ENCODE data around the gene AFF4.
"Not testable (repeated sequence)": the region's sequence is repeated elsewhere in the genome, so short reads cannot be mapped to it uniquely, and the experiment has no call there.

Gene AFF4

GRCh38 chr5:132856011-132856410, 107.4 kb downstream of the AFF4 start:
- DNase-seq (ENCODE audit: low read depth in 2 of 2) = no peak

- not testable (repeated sequence) for DNase-seq (ENCODE audit: low read depth in 2 of 2)
Measured at GRCh38 chr5:132854992-132855391, 108.4 kb downstream of the AFF4 start.

DNA sequence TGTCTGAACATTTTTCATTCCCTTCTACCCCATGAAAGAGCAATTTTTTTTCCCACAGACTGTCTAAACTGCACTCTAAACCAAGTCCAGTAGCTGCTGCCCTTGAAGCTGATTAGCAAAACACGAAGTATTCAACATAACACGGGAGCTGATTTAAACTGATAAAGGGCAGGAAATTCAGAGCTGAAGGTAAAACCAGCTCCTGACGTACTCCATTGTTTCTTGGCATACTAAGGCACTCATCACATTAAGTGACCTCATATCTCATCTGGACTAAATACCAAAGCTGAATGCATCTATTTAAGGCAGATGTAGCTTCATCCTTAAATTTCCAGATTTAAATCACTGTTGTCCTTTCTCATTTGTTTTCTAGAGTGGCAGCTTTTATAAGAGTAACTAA, 109.1 kb downstream of the AFF4 start:
- DNase-seq (ENCODE audit: low read depth in 2 of 2) = no peak

DNA sequence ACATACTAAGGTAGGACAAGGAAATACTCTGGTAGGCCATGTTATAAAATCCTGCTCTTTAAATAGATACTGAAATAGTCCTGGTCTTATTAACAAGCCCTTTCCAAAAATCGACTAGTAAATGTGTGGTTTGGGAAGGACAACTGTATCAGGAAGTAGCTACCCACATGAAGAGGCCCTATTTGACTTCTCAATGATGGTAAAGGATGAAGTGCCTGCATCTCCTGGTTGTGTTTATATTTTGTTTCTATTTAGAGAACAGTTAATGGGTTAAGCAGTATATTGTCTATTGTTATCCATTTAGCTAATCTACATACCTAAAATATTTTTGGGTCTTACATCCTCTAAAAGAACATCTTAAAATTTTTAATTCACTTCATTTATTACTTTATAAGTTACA, 109.6 kb downstream of the AFF4 start:
- DNase-seq (ENCODE audit: low read depth in 2 of 2) = no peak

DNA sequence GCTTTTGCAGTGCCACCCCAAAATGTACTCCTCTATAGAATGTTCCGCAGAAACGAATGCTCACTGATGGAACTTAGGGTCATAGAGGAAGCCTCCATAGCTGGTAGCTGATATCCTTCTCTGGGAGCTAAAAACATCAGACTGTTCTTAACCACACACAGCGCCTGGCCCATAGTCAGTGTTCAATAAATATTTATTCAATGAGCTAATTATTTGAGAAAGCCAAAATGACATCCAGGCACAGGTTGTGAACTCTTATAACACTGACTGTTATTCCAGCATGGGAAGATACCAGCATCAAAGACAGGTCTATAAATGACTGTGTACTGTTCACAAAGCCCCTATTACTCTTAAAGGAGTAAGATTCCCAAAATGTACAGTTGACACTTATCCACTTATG, 110.1 kb downstream of the AFF4 start:
- no peak for DNase-seq (ENCODE audit: low read depth in 2 of 2)

GRCh38 chr5:132850066-132850465, 113.4 kb downstream of the AFF4 start:
- DNase-seq (ENCODE audit: low read depth in 2 of 2) = no peak

- DNase-seq (ENCODE audit: low read depth in 2 of 2) = no peak
Measured at GRCh38 chr5:132849347-132849746, 114.1 kb downstream of the AFF4 start.

- DNase-seq (ENCODE audit: low read depth in 2 of 2) = no peak
Measured at GRCh38 chr5:132848270-132848669, 115.2 kb downstream of the AFF4 start.

- DNase-seq (ENCODE audit: low read depth in 2 of 2) = no peak
Measured at GRCh38 chr5:132841305-132841704, 122.1 kb downstream of the AFF4 start.

DNA sequence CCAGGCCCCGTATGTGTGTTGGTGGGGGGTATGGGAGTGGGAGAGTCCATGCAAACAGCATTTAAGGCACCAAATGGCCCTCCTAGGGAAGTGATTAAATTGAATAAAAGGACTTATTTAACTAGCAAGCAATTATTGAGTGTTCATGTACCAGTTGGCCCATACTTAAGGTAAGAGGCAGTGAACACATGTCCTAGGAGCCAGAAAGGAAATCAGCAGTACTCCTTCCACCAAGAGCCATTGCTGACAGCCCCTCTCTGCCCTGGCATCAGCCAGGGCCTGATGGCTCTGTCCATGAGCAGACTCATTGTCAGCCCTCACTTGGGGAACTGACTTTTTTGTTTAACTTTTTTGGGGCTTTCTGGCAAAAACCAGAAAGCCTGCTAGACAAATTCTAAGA, 122.5 kb downstream of the AFF4 start:
- DNase-seq (ENCODE audit: low read depth in 2 of 2) = no peak

DNA sequence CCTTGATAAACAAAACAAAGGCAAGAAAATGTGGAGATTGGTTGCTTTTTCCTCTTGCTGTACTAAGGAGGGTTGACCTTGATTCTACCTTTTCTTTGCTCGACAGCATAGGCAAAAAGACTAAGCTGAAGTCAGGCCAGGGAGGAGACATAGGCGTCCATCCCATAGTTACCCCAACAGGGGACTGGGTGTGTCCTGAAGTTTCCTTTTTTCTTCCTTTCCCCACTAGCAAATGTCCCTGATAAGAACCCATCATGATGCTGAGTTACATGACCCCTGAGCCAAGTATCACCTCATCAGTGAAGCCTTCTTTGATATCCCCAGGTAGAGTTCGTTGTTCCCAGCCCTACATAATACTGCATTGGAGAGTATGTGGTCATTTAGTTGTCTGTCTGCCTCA, 123.1 kb downstream of the AFF4 start:
- no peak for DNase-seq (ENCODE audit: low read depth in 2 of 2)

DNA sequence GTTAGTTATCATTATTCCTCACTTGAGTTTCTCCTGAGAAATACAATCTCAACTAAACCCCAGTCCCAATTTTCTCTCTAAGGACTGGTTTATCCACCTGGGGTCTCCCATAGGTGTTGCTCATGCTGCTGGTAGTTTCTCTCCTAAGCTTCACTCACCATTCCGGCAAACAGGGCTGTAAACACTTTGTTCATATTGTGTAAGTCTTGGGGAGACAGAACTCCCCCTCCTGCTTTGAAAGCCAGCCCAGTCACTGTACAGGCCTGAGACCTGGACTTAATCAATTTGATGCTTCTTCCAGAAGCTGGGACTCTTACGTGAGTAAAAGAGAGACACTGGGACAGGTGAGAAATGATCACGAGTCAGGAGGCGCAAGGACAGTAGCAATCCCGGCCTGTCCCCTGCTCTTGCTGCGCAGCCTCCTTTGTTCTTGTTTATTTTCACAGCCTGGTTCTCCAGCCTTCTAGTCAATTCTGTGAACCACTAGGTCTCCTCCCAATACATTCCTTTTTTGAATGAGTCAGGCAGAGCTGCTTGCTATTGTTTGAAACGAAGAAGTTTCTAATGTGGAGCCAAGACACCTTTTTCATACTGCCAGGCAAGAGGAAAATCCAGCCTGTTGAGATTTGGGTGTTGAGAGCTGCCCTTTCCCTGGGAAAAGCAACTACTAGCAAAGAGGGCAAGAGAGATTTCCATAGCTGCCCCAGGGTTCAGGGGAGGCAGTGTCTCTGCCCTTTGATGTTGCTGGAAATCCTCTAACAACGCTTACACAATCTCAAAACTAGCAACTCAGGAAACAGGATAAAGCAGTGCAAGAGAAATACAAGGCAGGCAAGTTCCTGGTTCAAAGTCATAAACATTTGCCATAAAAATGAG, 123.8 kb downstream of the AFF4 start:
- no peak for DNase-seq (ENCODE audit: low read depth in 2 of 2)

- DNase-seq (ENCODE audit: low read depth in 2 of 2) = no peak
Measured at GRCh38 chr5:132838516-132839282, 124.7 kb downstream of the AFF4 start.

DNA sequence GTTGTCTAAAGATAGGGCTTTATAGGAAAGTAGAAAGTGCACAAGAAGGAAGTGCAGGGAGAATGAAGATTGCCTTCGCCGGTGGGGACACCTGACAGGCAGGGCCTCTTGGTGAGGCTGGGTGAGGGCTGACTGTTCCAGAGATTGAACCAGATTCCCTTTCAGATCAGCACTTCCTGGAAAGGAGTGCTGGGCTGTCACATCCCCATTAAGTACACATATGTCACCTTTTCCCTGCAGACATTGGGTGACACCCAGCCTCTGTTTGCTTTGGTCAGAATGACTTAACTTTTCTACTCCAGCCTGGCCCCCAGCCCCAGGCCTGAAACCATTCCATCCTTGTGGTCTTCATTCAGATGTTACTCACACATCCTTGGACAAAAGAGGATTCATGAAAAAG, 125.6 kb downstream of the AFF4 start:
- DNase-seq (ENCODE audit: low read depth in 2 of 2) = no peak

- no peak for DNase-seq (ENCODE audit: low read depth in 2 of 2)
Measured at GRCh38 chr5:132836852-132837251, 126.6 kb downstream of the AFF4 start.

- DNase-seq (ENCODE audit: low read depth in 2 of 2) = no peak
Measured at GRCh38 chr5:132834057-132834456, 129.4 kb downstream of the AFF4 start.

DNA sequence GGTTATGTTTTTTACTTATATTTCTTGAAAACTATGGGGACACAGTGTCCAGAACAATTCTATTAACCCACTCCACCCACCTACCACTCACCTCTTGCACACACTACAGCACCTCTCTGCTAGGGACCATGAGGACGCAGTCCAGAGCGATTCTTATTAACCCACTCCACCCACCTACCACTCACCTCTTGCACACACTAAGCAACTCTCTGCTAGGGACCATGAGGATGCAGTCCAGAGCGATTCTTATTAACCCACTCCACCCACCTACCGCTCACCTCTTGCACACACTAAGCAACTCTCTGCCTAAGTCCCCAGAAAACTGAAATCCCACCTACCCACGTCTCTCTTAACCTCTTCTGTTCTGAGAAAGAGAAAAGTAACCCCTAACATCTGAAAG, 130.8 kb downstream of the AFF4 start:
- DNase-seq (ENCODE audit: low read depth in 2 of 2) = no peak

- no peak for DNase-seq (ENCODE audit: low read depth in 2 of 2)
Measured at GRCh38 chr5:132831095-132831860, 132.2 kb downstream of the AFF4 start.

GRCh38 chr5:132830436-132831094, 132.9 kb downstream of the AFF4 start, which contains the start of gene SHROOM1:
SHROOM1 (minus strand) TSS chr5:132830647; CDS start chr5:132826140, 4,507 bp downstream.
- no peak for DNase-seq (ENCODE audit: low read depth in 2 of 2)

DNA sequence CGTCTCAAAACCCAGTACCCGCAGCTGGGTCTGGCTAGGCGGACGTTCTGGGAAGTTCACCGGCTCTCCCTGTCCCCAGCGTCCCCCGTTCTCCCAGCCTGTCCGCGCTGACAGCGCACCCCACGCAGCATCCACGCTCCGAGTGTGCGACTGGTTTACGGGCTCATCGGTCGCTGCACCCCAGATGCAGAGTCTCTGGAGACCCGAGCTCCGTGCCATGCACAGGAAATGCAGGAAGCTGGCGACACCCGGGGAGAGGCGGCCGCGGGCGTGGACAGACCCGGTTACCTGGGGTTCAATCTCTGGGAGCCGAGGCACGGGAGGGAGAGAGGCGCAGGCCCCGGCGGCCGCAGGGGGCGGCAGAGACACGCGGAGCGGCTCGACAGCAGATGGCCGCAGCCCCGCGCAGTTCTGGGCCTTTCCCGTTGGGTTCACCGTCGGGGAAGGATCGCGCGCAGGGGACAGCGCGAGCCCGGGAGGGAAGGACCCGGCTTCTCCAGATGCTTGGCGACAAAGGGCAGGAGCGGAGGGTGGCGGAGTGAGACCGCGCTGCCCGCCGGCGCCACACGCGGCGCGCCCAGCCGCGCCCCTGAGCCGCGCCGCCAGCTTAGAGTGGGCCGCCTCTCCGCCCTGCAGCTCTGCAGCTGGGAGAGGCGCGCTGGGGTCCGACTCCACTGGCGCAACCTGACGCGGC, 133.5 kb downstream of the AFF4 start:
- peak; percentile 30 to 57 for DNase-seq (ENCODE audit: low read depth in 2 of 2)

Data from stimulated activated CD8-positive, alpha-beta memory T cell treated with anti-CD3 and anti-CD28 coated beads, Interleukin-7, amount 100 ng/mL, for 4 hours (primary cell).